Breast epithelium (tissue), 3 donors: ENCODE data around the gene KRTAP5-7.

Experiments used
- POLR2A ChIP-seq: fragments of 450-650 bp; IDR thresholded peaks from one replicate; pipeline ENCODE4 v1.6.1; 2016; ENCODE audit warnings: antibody characterized with exemption, mild to moderate bottlenecking, moderate library complexity
- POLR2AphosphoS5 ChIP-seq, 3 donors: sonication (generic); formaldehyde crosslinking; IDR thresholded peaks; one replicate each; pipeline ENCODE4 v1.6.1; 2017; ENCODE audit warnings: antibody characterized with exemption in 3 of 3
- TF ChIP-seq, protein P1 (sequence below), 3 donors: fragments of 450-650 bp; IDR thresholded peaks; one replicate each; pipeline ENCODE4 v1.5.1; 2016 to 2017; ENCODE audit warnings: antibody characterized with exemption in 3 of 3, mild to moderate bottlenecking in 3 of 3, moderate library complexity in 3 of 3

DNA sequence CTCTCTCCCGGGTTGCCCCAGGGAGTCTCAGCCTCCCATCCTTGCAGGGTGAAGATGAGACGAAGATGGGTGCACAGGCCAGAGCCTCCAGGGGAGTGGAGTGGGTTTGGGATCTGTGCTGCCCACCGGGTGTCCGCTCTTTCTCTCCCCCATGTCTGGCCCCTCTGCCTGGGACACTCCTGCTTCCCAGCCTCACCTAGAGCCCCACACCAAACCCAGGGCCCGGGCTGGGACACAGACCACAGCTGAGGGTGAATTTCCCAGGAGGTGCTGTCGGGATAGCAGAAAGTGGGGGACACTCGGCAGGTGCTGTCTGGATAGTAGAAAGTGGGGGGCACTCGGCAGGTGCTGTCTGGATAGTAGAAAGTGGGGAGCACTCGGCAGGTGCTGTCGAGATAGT lies 25.0 kb upstream of the KRTAP5-7 start:
- TF ChIP-seq POLR2AphosphoS5 (IDR thresholded peaks at IDR 0.05) (no peak), POLR2A (no peak)
- TF ChIP-seq, protein P1, sequence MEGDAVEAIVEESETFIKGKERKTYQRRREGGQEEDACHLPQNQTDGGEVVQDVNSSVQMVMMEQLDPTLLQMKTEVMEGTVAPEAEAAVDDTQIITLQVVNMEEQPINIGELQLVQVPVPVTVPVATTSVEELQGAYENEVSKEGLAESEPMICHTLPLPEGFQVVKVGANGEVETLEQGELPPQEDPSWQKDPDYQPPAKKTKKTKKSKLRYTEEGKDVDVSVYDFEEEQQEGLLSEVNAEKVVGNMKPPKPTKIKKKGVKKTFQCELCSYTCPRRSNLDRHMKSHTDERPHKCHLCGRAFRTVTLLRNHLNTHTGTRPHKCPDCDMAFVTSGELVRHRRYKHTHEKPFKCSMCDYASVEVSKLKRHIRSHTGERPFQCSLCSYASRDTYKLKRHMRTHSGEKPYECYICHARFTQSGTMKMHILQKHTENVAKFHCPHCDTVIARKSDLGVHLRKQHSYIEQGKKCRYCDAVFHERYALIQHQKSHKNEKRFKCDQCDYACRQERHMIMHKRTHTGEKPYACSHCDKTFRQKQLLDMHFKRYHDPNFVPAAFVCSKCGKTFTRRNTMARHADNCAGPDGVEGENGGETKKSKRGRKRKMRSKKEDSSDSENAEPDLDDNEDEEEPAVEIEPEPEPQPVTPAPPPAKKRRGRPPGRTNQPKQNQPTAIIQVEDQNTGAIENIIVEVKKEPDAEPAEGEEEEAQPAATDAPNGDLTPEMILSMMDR (IDR thresholded peaks at IDR 0.05) = no peak
